ENCODE data around the gene NAB2.

DNA sequence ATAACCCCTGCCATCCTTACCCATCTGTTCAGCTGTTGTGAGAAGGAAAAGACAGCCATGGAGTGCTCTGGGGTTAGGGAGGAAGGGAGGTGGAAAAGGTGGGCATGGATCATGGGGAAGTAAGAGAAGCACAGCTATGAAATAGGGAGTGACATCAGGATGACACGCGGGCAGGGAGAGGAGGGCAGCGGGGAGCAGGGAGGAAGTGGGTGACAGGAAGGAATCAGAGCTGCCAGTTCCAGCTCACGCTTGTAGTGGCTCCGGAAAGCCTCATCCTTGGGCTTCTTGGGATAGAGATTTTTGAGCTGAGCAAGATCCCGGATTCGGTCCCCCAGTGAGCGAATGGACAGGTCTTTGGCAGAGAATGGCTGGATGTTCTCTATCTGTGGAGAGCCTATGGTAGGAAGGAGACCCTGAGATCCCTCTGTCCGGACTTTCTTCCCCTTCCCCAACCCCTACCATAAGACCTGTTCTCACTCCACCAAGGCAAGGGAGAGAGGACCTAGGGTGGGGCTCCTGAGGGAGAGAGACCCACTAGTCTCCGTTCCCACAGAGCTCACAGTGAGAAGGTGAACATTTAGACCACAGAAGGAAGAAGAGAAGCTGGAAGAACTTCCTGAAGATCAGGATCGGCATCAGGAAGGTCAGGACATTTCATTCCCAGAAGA lies 10.3 kb downstream of the NAB2 start:
- no peak for TF ChIP-seq EZH2 (IDR thresholded peaks at IDR 0.05; ENCODE audit: low read length)
- TF ChIP-seq CTCF (optimal IDR thresholded peaks at IDR 0.05 in 1 of 3, IDR thresholded peaks at IDR 0.05 in 1 of 3, conservative IDR thresholded peaks at IDR 0.05 in 1 of 3; ENCODE audit: extremely low read depth in 1 of 3, insufficient read depth in 2 of 3, low read length in 3 of 3), result no peak

Measured in keratinocyte (primary cell).